ENCODE data around the gene ADAM23. TPM values are rescaled to one million over a fixed set of nuclear protein-coding genes. Genes with fewer than 3 reads are reported as not detected.

Gene ADAM23
- total RNA-seq, 2 experiments from 2014 or later: not detected

DNA sequence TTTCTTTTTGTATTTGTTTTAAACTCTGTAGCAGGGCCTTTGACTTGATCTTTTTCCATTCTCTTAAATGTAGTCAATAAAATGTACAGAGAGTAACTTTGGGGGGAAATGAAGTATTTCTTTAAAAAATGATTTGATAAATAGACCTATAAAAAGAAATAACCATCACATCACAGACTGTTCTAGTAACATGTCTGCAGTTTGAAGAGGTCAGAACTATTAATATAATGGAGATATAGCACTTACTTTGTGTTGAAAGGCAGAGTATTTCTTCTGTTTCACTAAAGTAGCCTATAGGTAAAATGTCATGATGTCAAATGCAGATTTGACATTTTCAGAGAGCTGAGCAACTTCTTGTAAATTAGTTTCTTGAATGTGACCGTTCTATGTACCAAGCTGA lies 143.3 kb downstream of the ADAM23 start:
- no peak overlapping the region for H3K27ac Mint-ChIP-seq
- ATAC-seq: no peak
- no peak for DNase-seq
- no peaks in the 10 kb centered on the region for H3K4me1 Mint-ChIP-seq (ENCODE audit: low read depth)
- no peaks in the 10 kb centered on the region for H3K36me3 Mint-ChIP-seq (ENCODE audit: low read depth)
- H3K27me3 Mint-ChIP-seq (ENCODE audit: low read depth): peaks cover 4% of the 10 kb centered on the region
- POLR2A ChIA-PET: no interaction called here
- CTCF ChIA-PET: no interaction called here
- no peaks in the 10 kb centered on the region for H3K9me3 Mint-ChIP-seq (ENCODE audit: insufficient read depth)
- no peak overlapping the region for H3K4me3 Mint-ChIP-seq

DNA sequence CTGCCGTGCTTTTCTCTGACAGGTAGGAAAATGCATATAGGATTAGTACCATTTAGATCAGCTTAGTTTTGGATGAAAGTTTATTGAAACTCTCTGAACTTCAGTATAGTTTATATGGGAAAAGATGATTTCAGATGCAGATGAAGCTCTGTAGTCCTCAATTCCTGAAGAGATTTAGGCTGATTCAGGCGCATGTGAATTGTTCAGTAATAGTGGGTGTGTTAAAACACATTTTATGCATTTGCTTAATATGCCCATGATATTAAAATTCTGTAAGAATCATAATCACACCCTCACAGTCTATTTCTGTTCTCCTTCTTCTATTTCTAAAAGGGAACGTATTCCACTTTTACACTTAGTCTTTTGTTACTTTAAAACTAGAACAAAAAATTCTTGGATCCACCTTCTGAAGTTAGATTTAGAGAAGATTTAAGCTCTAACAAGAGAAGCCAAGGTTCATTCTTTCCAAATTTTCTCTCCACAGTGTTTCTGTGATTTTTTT lies 154.4 kb downstream of the ADAM23 start:
- DNase-seq: no peak
- ChIA-PET CTCF (no interaction called here), POLR2A (no interaction called here)
- ATAC-seq: no peak
- Mint-ChIP-seq H3K27ac (no peak overlapping the region), H3K4me3 (no peak overlapping the region), H3K4me1 (ENCODE audit: low read depth) (no peaks in the 10 kb centered on the region), H3K9me3 (ENCODE audit: insufficient read depth) (no peaks in the 10 kb centered on the region), H3K27me3 (ENCODE audit: low read depth) (no peaks in the 10 kb centered on the region), H3K36me3 (ENCODE audit: low read depth) (no peaks in the 10 kb centered on the region)

GRCh38 chr2:206603243-206603642 lies 159.9 kb downstream of the ADAM23 start:
- Mint-ChIP-seq H3K9me3 (ENCODE audit: insufficient read depth) (no peaks in the 10 kb centered on the region), H3K27me3 (ENCODE audit: low read depth) (peaks cover 3% of the 10 kb centered on the region), H3K4me3 (no peak overlapping the region), H3K4me1 (ENCODE audit: low read depth) (no peaks in the 10 kb centered on the region), H3K27ac (no peak overlapping the region), H3K36me3 (ENCODE audit: low read depth) (no peaks in the 10 kb centered on the region)
- no peak for ATAC-seq
- CTCF ChIA-PET: no interaction called here
- POLR2A ChIA-PET: no interaction called here
- no peak for DNase-seq

DNA sequence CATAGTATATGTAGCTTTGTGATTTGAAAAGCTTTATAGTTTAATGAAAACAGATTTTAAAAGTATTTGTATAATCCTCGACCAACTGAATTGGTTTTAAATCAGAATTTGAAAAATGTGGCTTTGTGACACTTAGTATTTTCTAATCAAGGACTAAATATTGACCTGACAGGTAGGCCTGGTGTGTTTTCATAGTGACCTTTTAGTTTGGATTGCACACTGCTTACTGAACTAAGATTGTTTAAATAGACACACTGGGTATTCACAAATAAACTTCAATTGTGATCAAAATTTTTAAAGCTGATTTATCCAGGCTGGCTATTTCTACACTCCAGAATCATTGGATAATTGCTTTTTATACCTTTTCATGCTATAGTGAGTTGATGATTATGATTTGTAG lies 167.1 kb downstream of the ADAM23 start:
- DNase-seq (no peak), ATAC-seq (no peak)
- CTCF ChIA-PET: no interaction called here
- Mint-ChIP-seq H3K9me3 (ENCODE audit: insufficient read depth) (no peaks in the 10 kb centered on the region), H3K27me3 (ENCODE audit: low read depth) (peaks cover 3% of the 10 kb centered on the region), H3K4me1 (ENCODE audit: low read depth) (peaks cover 6% of the 10 kb centered on the region), H3K4me3 (no peak overlapping the region), H3K36me3 (ENCODE audit: low read depth) (no peaks in the 10 kb centered on the region), H3K27ac (no peak overlapping the region)
- POLR2A ChIA-PET: no interaction called here

GRCh38 chr2:206611191-206611590 lies 167.9 kb downstream of the ADAM23 start:
- Mint-ChIP-seq H3K27me3 (ENCODE audit: low read depth) (peaks cover 3% of the 10 kb centered on the region), H3K36me3 (ENCODE audit: low read depth) (no peaks in the 10 kb centered on the region), H3K4me3 (no peak overlapping the region), H3K27ac (no peak overlapping the region), H3K9me3 (ENCODE audit: insufficient read depth) (no peaks in the 10 kb centered on the region), H3K4me1 (ENCODE audit: low read depth) (peaks cover 6% of the 10 kb centered on the region)
- POLR2A ChIA-PET: no interaction called here
- CTCF ChIA-PET: no interaction called here
- no peak for DNase-seq
- no peak for ATAC-seq

DNA sequence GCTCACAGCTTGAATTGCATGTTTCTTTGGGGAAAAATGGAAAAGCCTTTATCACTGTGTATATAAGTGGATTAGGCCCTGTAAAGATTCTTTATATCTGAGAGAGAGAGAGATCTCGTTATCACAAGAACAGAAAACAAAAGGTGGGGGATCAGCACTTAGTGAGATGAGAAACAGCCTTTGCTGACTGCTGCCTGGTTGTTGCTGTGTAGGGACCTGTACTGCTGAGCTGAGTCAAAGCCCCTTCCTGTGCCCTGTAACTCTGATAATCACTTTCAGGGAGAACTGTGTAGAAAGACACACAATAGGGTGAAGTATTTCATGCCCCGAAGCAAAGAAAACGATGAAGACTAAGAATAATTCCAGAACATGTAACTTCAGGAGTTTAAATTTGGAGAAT lies 168.4 kb downstream of the ADAM23 start:
- Mint-ChIP-seq H3K27me3 (ENCODE audit: low read depth) (peaks cover 3% of the 10 kb centered on the region), H3K9me3 (ENCODE audit: insufficient read depth) (no peaks in the 10 kb centered on the region), H3K4me1 (ENCODE audit: low read depth) (peaks cover 6% of the 10 kb centered on the region), H3K36me3 (ENCODE audit: low read depth) (no peaks in the 10 kb centered on the region), H3K4me3 (no peak overlapping the region), H3K27ac (no peak overlapping the region)
- POLR2A ChIA-PET: no interaction called here
- DNase-seq: no peak
- ATAC-seq: no peak
- CTCF ChIA-PET: no interaction called here

GRCh38 chr2:206614811-206615210 lies 171.5 kb downstream of the ADAM23 start:
- no peak for DNase-seq
- Mint-ChIP-seq H3K9me3 (ENCODE audit: insufficient read depth) (no peaks in the 10 kb centered on the region), H3K27me3 (ENCODE audit: low read depth) (peaks cover 6% of the 10 kb centered on the region), H3K27ac (no peak overlapping the region), H3K36me3 (ENCODE audit: low read depth) (no peaks in the 10 kb centered on the region), H3K4me1 (ENCODE audit: low read depth) (peaks cover under 1% of the 10 kb centered on the region), H3K4me3 (no peak overlapping the region)
- CTCF ChIA-PET: no interaction called here
- POLR2A ChIA-PET: no interaction called here
- ATAC-seq: no peak

DNA sequence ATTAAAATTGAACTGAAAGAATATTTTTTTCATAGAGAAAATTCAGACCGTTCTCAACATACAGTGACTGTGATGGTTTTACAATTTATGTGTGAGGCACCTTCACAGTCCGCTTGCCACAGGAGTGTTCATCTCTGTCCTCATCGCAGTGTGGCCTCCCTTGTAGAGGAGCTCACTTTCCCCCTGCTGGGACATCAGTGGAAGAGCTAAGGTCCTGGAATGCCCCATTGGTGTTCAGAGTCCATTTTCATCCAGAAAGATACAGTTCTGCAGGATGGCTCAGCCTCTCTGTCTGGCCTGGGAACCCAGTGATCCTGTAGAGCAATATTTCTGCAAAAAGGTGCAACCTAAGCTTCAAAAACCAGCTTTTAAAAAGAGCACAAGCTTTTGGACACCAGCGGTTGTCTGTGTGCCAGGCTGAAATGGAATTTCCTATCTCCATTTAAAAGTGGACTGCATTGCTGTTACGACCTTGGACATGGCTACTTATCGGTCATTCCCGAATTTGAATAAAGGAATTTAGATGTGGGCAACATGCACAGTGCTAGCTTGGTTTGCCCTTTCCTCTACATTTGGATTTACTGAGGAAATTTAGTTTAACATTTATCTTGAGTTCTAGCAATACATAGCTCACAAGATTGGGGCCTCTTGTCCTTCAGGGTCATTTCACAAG lies 172.2 kb downstream of the ADAM23 start:
- H3K4me1 Mint-ChIP-seq (ENCODE audit: low read depth): no peaks in the 10 kb centered on the region
- H3K9me3 Mint-ChIP-seq (ENCODE audit: insufficient read depth): no peaks in the 10 kb centered on the region
- no peak overlapping the region for H3K27ac Mint-ChIP-seq
- DNase-seq: no peak
- POLR2A ChIA-PET: no interaction called here
- H3K4me3 Mint-ChIP-seq: no peak overlapping the region
- peaks cover 6% of the 10 kb centered on the region for H3K27me3 Mint-ChIP-seq (ENCODE audit: low read depth)
- no peaks in the 10 kb centered on the region for H3K36me3 Mint-ChIP-seq (ENCODE audit: low read depth)
- CTCF ChIA-PET: no interaction called here
- ATAC-seq: no peak

GRCh38 chr2:206616151-206616550 lies 172.8 kb downstream of the ADAM23 start:
- Mint-ChIP-seq H3K9me3 (ENCODE audit: insufficient read depth) (no peaks in the 10 kb centered on the region), H3K27me3 (ENCODE audit: low read depth) (peaks cover 6% of the 10 kb centered on the region), H3K4me3 (no peak overlapping the region), H3K27ac (no peak overlapping the region), H3K36me3 (ENCODE audit: low read depth) (no peaks in the 10 kb centered on the region), H3K4me1 (ENCODE audit: low read depth) (no peaks in the 10 kb centered on the region)
- CTCF ChIA-PET: no interaction called here
- ATAC-seq (no peak), DNase-seq (no peak)
- POLR2A ChIA-PET: no interaction called here

GRCh38 chr2:206619011-206619410 lies 175.7 kb downstream of the ADAM23 start:
- H3K4me3 Mint-ChIP-seq: no peak overlapping the region
- DNase-seq (no peak), ATAC-seq (no peak)
- H3K9me3 Mint-ChIP-seq (ENCODE audit: insufficient read depth): no peaks in the 10 kb centered on the region
- CTCF ChIA-PET: no interaction called here
- H3K27me3 Mint-ChIP-seq (ENCODE audit: low read depth): peaks cover 3% of the 10 kb centered on the region
- POLR2A ChIA-PET: no interaction called here
- H3K27ac Mint-ChIP-seq: no peak overlapping the region
- H3K36me3 Mint-ChIP-seq (ENCODE audit: low read depth): no peaks in the 10 kb centered on the region
- H3K4me1 Mint-ChIP-seq (ENCODE audit: low read depth): no peaks in the 10 kb centered on the region

DNA sequence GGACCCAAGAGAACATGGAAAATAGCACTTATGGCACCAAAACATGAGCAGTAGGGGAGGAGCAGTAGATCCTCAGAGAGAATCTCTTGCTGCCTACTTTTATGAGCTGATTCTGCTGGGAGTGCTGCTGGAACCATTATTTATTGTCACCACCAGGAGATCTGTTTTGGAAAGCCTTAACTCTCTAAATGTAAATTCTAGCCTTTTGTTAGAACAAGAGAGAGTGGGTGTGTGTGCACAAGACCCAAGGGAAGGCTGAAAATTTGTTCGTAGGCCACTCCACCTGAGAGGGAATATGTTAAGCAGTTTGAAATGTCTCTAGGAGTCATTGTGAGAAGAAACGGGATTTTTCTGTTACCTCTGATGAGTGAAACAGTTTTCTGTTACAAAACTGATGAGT lies 182.8 kb downstream of the ADAM23 start:
- Mint-ChIP-seq H3K27ac (no peak overlapping the region), H3K9me3 (ENCODE audit: insufficient read depth) (no peaks in the 10 kb centered on the region), H3K36me3 (ENCODE audit: low read depth) (no peaks in the 10 kb centered on the region), H3K27me3 (ENCODE audit: low read depth) (peaks cover 3% of the 10 kb centered on the region), H3K4me1 (ENCODE audit: low read depth) (no peaks in the 10 kb centered on the region), H3K4me3 (no peak overlapping the region)
- DNase-seq (no peak), ATAC-seq (no peak)
- POLR2A ChIA-PET: no interaction called here
- CTCF ChIA-PET: no interaction called here

DNA sequence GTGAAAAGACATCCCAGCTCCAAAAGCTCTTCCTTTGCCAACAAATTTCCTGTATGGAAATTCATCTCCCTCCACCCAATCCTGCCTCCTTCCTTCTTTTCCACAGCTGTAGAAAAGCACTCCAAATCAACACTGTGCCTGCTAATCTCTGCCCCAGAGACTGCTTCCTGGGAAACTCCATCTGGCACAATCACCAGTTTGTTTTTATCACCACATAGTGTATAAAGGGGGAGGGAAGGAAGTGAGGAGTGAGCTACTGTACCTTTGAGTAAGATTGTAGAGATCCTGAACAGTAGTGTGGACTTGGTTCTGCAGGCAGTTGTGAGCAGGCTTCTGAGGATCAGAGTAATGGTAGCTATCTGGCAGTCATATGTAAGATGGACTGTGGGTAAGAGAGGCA lies 184.3 kb downstream of the ADAM23 start:
- DNase-seq (no peak), ATAC-seq (no peak)
- Mint-ChIP-seq H3K4me3 (no peak overlapping the region), H3K36me3 (ENCODE audit: low read depth) (no peaks in the 10 kb centered on the region), H3K4me1 (ENCODE audit: low read depth) (no peaks in the 10 kb centered on the region), H3K9me3 (ENCODE audit: insufficient read depth) (no peaks in the 10 kb centered on the region), H3K27ac (no peak overlapping the region), H3K27me3 (ENCODE audit: low read depth) (peaks cover 3% of the 10 kb centered on the region)
- ChIA-PET CTCF (no interaction called here), POLR2A (no interaction called here)

DNA sequence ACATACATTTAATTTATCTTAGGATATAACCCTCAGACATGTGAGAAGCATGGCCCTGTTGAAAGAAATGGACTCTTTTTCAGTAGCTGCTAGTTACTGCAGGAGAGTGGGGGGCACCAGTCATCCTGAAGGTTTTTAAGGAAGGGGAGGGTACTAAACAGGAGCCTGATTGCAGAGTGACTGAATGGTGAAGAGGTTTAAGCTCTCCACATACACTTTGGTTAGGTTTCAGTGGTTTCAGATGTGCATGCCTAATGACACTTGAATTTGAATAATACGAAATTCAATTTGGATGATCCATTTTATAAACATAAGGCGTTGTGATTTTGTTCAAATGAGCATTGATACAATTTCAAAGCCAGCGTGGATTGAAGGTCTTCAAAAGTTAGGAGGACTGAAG lies 188.0 kb downstream of the ADAM23 start:
- Mint-ChIP-seq H3K9me3 (ENCODE audit: insufficient read depth) (no peaks in the 10 kb centered on the region), H3K27ac (no peak overlapping the region), H3K36me3 (ENCODE audit: low read depth) (no peaks in the 10 kb centered on the region), H3K4me3 (no peak overlapping the region), H3K27me3 (ENCODE audit: low read depth) (peaks cover 3% of the 10 kb centered on the region), H3K4me1 (ENCODE audit: low read depth) (no peaks in the 10 kb centered on the region)
- DNase-seq: no peak
- no peak for ATAC-seq
- CTCF ChIA-PET: no interaction called here
- POLR2A ChIA-PET: no interaction called here

All from activated CD8-positive, alpha-beta T cell treated with anti-CD3 and anti-CD28 coated beads, Interleukin-2, amount 10 ng/mL, durations not matched to agents 7 days and 5 days (primary cell).